HEK293T (cell line): ENCODE results near the gene AGBL5.

Experiments
- BHLHE40 ChIP-seq: fragments of 450-650 bp; IDR thresholded peaks from 2 replicates; pipeline ENCODE4 v1.6.1; 2016; ENCODE audit warnings: mild to moderate bottlenecking, moderate library complexity, borderline replicate concordance
- ELF4 ChIP-seq: fragments of 450-650 bp; IDR thresholded peaks from 2 replicates; pipeline ENCODE4 v1.6.1; 2017; ENCODE audit warnings: antibody characterized with exemption
- FOXA1 ChIP-seq: fragments of 450-650 bp; IDR thresholded peaks from 2 replicates; pipeline ENCODE4 v1.6.1; 2016; ENCODE audit warnings: mild to moderate bottlenecking
- FOXK2 ChIP-seq: fragments of 450-650 bp; IDR thresholded peaks from 2 replicates; pipeline ENCODE4 v1.6.1; 2016; ENCODE audit warnings: mild to moderate bottlenecking
- FOXM1 ChIP-seq: fragments of 450-650 bp; IDR thresholded peaks from 2 replicates; pipeline ENCODE4 v1.6.1; 2017; ENCODE audit warnings: mild to moderate bottlenecking, borderline replicate concordance
- HDGF ChIP-seq: fragments of 450-650 bp; IDR thresholded peaks from 2 replicates; pipeline ENCODE4 v1.6.1; 2017; ENCODE audit warnings: antibody characterized with exemption, borderline replicate concordance
- PKNOX1 ChIP-seq: fragments of 450-650 bp; IDR thresholded peaks from 2 replicates; pipeline ENCODE4 v1.6.1; 2016
- SP1 ChIP-seq: fragments of 450-650 bp; IDR thresholded peaks from 2 replicates; pipeline ENCODE4 v1.6.1; 2017
- SUZ12 ChIP-seq: fragments of 450-650 bp; IDR thresholded peaks from 2 replicates; pipeline ENCODE4 v1.6.1; 2016; ENCODE audit warnings: mild to moderate bottlenecking
- TARDBP ChIP-seq: fragments of 450-650 bp; IDR thresholded peaks from 2 replicates; pipeline ENCODE4 v1.6.1; 2016

DNA sequence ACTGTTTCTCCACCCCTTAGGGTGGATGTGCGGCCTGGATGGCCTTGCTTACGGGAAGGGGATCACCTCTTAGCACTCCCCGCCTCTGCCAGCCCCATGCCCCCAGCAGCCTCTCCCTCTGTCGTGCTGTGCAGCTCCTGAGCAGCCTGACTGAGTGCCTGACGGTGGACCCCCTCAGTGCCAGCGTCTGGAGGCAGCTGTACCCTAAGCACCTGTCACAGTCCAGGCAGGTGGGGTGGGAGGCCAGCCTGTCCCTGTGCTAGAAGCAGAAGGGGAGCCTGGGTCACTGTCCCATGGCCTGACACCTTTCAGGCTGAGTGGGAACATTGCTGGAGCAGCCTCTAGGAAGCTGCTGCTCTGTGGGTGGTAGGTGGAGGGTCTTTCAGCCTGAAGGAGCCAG, 13.5 kb upstream of the AGBL5 start:
- TF ChIP-seq FOXA1 (no peak), SP1 (no peak), FOXM1 (no peak), ELF4 (no peak), BHLHE40 (no peak), FOXK2 (no peak), TARDBP (no peak), PKNOX1 (no peak), SUZ12 (no peak), HDGF (no peak)
